Panc1 (cell line): ENCODE results near the gene RGCC. TPM values are rescaled to one million over a fixed set of nuclear protein-coding genes. Genes with fewer than 3 reads are reported as not detected.

Experiments used
- ATAC-seq: fragments of 200-7000 bp; cut with Tn5 transposase; 2 replicates; pipeline ENCODE4 v1.9.1; 2020; ENCODE audit warnings: mild to moderate bottlenecking, moderate library complexity
- BruUV-seq: library from RNA; stranded (reverse); fragments of 400-500 nt; replicated peaks from 2 replicates; lab custom pipeline; 2021; lab: Mats Ljungman, UMichigan
- CTCF ChIA-PET: fragments of 300-600 bp; sonication (Branson Sonifier 250); formaldehyde crosslinking; loops from one replicate; lab custom pipeline; 2022; ENCODE audit warnings: antibody characterized with exemption; lab: Charles Lee
- POLR2A ChIA-PET: fragments of 300-600 bp; sonication (Branson Sonifier 250); formaldehyde crosslinking; loops from one replicate; lab custom pipeline; 2022; ENCODE audit warnings: antibody characterized with exemption; lab: Charles Lee
- DNase-seq: peaks from one replicate; pipeline ENCODE4 v3.0.0-alpha.2; 2010; ENCODE audit warnings: low read depth, low spot score
- H3K27ac ChIP-seq: 2 replicates; pipeline ENCODE4 v1.5.1; 2011; ENCODE audit warnings: mild to moderate bottlenecking, low read length, inconsistent platforms
- H3K27me3 ChIP-seq: fragments of 200-500 bp; sonication (Bioruptor generic); 2 replicates; pipeline ENCODE4 v1.6.0; 2014; ENCODE audit warnings: low read length, inconsistent platforms; ENCODE audit not compliant: control insufficient read depth, insufficient read depth
- H3K36me3 ChIP-seq: fragments of 200-500 bp; sonication (Bioruptor generic); 2 replicates; pipeline ENCODE4 v1.5.1; 2014; ENCODE audit warnings: inconsistent platforms, mild to moderate bottlenecking, low read length, moderate library complexity; ENCODE audit not compliant: control insufficient read depth, insufficient read depth
- H3K4me1 ChIP-seq: 2 replicates; pipeline ENCODE4 v1.5.1; 2011; ENCODE audit warnings: inconsistent platforms, mild to moderate bottlenecking, low read length, moderate library complexity; ENCODE audit not compliant: control insufficient read depth, insufficient read depth
- H3K4me3 ChIP-seq, 2 experiments: 2 replicates each; pipeline ENCODE4 v1.5.1; 2011 to 2012; ENCODE audit warnings: low read depth in 2 of 2, low read length in 2 of 2, mild to moderate bottlenecking in 2 of 2, inconsistent platforms in 1 of 2, moderate library complexity in 1 of 2
- H3K9me3 ChIP-seq: fragments of 200-500 bp; sonication (Bioruptor generic); 2 replicates; pipeline ENCODE4 v1.5.1; 2014; ENCODE audit warnings: low read depth, mild to moderate bottlenecking, inconsistent platforms, low read length, moderate library complexity; ENCODE audit not compliant: control insufficient read depth, insufficient read depth
- POLR2AphosphoS5 ChIP-seq: IDR thresholded peaks from 2 replicates; pipeline ENCODE4 v1.6.1; 2012; ENCODE audit warnings: mild to moderate bottlenecking, low read depth, low read length, moderate library complexity
- SIN3A ChIP-seq: IDR thresholded peaks from 2 replicates; pipeline ENCODE4 v1.6.1; 2012; ENCODE audit warnings: low read depth, mild to moderate bottlenecking, low read length, moderate library complexity, borderline replicate concordance; ENCODE audit not compliant: insufficient read depth
- TCF7L2 ChIP-seq: IDR thresholded peaks from 2 replicates; pipeline ENCODE4 v1.6.1; 2011; ENCODE audit warnings: mild to moderate bottlenecking, low read depth, low read length, inconsistent platforms
- in situ Hi-C: cut with HindIII; loops from 2 replicates; pipeline ENCODE4 v1.10.0; 2016; ENCODE audit warnings: low sequenced_read_pairs, low pct_unique_long_range_greater_than_20kb
- intact Hi-C: fragments of 100-400 bp; cut with micrococcal nuclease; formaldehyde crosslinking; loops from one replicate; pipeline ENCODE4 v1.10.0; 2022; ENCODE audit not compliant: unreplicated experiment
- total RNA-seq: library from RNA; stranded (reverse); gene quantifications from one replicate; pipeline ENCODE4 v1.2.1, GENCODE V29; 2021; ENCODE audit not compliant: unreplicated experiment
- TF ChIP-seq, protein P1 (sequence below), 2 experiments: IDR thresholded peaks; 2 replicates each; pipeline ENCODE4 v1.6.1; 2011 to 2012; ENCODE audit warnings: low read depth in 2 of 2, control low read depth in 1 of 2, low read length in 1 of 2, mild to moderate bottlenecking in 1 of 2, moderate library complexity in 1 of 2; ENCODE audit not compliant: insufficient read depth in 1 of 2
- TF ChIP-seq, protein P2 (sequence below): fragments of 450-650 bp; IDR thresholded peaks from 2 replicates; pipeline ENCODE4 v1.5.1; 2017; ENCODE audit warnings: mild to moderate bottlenecking

Gene RGCC
- total RNA-seq, 1 experiment from 2014 or later, result 6.7 TPM

DNA sequence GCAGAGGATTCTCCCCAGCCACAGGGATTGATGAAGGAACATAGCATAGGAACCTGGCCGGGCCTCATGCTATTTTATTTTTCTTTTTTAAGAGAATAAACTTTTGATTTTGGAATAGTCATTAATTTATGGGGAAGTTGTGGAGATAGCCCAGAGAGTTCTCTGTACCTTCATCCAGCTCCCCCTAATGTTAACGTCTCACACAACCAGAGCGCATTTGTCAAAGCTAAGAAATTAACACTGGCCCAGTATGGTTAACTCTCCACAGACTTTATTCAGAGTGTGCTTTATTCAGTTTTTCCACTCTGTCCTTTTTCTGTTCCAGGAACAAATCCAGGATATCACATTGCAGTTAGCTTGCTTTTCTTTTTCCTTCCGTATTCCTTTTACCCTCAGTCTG is 59.4 kb downstream of the RGCC start:
- H3K4me3 ChIP-seq, result no peak overlapping the region
- no TSS peak for BruUV-seq
- no peaks in the 10 kb centered on the region for H3K9me3 ChIP-seq
- in situ Hi-C loops, result no loop called here
- no peak overlapping the region for H3K27ac ChIP-seq
- ChIA-PET CTCF (no interaction called here), POLR2A (no interaction called here)
- intact Hi-C loops, result no loop called here
- no peaks in the 10 kb centered on the region for H3K27me3 ChIP-seq
- no peaks in the 10 kb centered on the region for H3K36me3 ChIP-seq
- no peak for ATAC-seq
- no peak for TF ChIP-seq SIN3A
- TF ChIP-seq, protein P1, sequence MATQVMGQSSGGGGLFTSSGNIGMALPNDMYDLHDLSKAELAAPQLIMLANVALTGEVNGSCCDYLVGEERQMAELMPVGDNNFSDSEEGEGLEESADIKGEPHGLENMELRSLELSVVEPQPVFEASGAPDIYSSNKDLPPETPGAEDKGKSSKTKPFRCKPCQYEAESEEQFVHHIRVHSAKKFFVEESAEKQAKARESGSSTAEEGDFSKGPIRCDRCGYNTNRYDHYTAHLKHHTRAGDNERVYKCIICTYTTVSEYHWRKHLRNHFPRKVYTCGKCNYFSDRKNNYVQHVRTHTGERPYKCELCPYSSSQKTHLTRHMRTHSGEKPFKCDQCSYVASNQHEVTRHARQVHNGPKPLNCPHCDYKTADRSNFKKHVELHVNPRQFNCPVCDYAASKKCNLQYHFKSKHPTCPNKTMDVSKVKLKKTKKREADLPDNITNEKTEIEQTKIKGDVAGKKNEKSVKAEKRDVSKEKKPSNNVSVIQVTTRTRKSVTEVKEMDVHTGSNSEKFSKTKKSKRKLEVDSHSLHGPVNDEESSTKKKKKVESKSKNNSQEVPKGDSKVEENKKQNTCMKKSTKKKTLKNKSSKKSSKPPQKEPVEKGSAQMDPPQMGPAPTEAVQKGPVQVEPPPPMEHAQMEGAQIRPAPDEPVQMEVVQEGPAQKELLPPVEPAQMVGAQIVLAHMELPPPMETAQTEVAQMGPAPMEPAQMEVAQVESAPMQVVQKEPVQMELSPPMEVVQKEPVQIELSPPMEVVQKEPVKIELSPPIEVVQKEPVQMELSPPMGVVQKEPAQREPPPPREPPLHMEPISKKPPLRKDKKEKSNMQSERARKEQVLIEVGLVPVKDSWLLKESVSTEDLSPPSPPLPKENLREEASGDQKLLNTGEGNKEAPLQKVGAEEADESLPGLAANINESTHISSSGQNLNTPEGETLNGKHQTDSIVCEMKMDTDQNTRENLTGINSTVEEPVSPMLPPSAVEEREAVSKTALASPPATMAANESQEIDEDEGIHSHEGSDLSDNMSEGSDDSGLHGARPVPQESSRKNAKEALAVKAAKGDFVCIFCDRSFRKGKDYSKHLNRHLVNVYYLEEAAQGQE (IDR thresholded peaks at IDR 0.05; ENCODE audit: insufficient read depth in 1 of 2, low read depth in 2 of 2, low read length in 1 of 2), result no peak
- TF ChIP-seq TCF7L2, result no peak
- TF ChIP-seq, protein P2, sequence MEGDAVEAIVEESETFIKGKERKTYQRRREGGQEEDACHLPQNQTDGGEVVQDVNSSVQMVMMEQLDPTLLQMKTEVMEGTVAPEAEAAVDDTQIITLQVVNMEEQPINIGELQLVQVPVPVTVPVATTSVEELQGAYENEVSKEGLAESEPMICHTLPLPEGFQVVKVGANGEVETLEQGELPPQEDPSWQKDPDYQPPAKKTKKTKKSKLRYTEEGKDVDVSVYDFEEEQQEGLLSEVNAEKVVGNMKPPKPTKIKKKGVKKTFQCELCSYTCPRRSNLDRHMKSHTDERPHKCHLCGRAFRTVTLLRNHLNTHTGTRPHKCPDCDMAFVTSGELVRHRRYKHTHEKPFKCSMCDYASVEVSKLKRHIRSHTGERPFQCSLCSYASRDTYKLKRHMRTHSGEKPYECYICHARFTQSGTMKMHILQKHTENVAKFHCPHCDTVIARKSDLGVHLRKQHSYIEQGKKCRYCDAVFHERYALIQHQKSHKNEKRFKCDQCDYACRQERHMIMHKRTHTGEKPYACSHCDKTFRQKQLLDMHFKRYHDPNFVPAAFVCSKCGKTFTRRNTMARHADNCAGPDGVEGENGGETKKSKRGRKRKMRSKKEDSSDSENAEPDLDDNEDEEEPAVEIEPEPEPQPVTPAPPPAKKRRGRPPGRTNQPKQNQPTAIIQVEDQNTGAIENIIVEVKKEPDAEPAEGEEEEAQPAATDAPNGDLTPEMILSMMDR, result no peak
- no peak for TF ChIP-seq POLR2AphosphoS5
- DNase-seq, result no peak
- no peaks in the 10 kb centered on the region for H3K4me1 ChIP-seq

DNA sequence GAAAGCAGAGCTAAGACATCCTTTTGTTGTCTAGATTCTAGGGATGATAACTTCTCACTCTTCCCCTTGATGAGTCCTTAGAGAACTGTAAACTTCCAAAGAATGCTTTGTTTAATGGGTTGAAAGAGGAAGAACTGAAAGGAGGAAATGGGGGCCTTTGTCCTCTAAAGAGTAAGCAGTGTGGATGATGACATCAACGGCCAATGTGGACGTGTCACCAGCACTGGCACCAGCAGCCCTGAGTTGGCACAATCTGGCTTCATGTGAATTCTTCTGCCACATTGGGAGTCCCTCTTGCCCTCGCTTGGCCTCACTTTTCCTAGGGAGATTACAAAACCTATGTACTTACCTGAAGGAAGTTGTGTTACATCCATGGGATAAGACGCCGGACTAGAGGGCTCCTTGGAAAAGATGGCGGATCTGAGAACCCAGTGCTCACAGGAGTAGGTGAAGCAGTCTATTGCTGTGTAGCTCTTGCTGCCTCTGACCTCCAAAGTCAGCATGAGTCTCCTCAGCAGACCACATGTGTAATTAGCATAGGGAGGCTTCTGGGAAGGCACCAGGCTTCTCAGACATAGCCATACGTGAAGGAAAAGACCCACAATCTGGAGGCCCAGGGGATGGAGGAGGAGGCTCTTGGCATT is 62.8 kb downstream of the RGCC start:
- Histone ChIP-seq H3K27ac (no peak overlapping the region), H3K4me3 (no peak overlapping the region), H3K9me3 (no peaks in the 10 kb centered on the region), H3K27me3 (no peaks in the 10 kb centered on the region), H3K36me3 (no peaks in the 10 kb centered on the region), H3K4me1 (no peaks in the 10 kb centered on the region)
- ATAC-seq (no peak), DNase-seq (no peak)
- in situ Hi-C loops, result no loop called here
- intact Hi-C loops, result no loop called here
- POLR2A ChIA-PET, result no interaction called here
- no TSS peak for BruUV-seq
- no peak for TF ChIP-seq TCF7L2
- TF ChIP-seq, protein P1 (IDR thresholded peaks at IDR 0.05; ENCODE audit: insufficient read depth in 1 of 2, low read depth in 2 of 2, low read length in 1 of 2), result no peak
- no peak for TF ChIP-seq SIN3A
- no peak for TF ChIP-seq POLR2AphosphoS5
- TF ChIP-seq, protein P2, result no peak
- CTCF ChIA-PET, result no interaction called here
